Cerebellar cortex (tissue), 1 donor: ENCODE results near the gene ATF7IP2.
A peak's percentile ranks its signal among the peaks of the same experiment; 100 is the strongest.
"Not testable (repeated sequence)": the region's sequence is repeated elsewhere in the genome, so short reads cannot be mapped to it uniquely, and the experiment has no call there.

Experiments
- DNase-seq: peaks from one replicate; pipeline ENCODE4 v3.0.0-alpha.2; 2015; ENCODE audit warnings: low spot score

The ATF7IP2 gene, protein sequence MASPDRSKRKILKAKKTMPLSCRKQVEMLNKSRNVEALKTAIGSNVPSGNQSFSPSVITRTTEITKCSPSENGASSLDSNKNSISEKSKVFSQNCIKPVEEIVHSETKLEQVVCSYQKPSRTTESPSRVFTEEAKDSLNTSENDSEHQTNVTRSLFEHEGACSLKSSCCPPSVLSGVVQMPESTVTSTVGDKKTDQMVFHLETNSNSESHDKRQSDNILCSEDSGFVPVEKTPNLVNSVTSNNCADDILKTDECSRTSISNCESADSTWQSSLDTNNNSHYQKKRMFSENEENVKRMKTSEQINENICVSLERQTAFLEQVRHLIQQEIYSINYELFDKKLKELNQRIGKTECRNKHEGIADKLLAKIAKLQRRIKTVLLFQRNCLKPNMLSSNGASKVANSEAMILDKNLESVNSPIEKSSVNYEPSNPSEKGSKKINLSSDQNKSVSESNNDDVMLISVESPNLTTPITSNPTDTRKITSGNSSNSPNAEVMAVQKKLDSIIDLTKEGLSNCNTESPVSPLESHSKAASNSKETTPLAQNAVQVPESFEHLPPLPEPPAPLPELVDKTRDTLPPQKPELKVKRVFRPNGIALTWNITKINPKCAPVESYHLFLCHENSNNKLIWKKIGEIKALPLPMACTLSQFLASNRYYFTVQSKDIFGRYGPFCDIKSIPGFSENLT

DNA sequence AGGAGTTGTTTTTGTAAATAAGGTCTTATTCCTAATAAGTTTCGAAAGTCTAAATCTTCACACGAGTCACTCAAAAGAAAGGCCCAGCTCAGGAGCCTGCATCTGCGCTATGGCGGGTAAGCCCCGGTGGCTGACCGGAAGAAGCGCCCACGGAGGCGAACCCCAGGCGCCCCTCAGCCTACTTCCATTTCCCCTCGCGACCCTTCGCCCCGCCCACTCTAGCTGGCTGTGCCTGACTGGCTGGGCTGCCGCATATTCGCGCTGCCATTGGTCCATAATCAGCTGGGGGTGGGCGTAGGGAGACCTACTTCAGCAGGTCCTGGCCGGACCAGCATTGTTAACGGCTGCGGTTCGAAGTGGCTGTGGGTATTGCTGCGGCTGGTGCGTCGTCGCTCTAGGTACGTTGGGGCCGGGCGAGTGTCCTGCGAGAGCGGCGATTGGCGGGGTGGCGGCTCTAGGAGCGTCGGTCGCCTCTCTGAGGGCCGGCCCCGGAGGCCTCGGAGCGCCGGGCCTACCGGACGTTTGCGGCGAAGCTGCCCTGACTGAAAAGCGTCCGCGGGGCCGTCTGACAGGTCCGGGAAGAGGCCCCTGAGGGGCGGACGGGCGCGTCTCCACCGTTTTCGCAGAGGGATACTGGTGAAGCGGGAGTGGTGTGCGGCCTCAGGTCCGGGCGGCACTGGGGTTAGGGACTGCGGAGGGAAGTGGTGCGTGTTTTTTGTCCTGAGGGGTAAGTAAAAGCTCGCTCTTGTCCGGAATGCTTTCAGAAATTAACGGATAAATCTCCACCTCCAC lies at the start of gene ATF7IP2:
Gene ATF7IP2 (plus strand): TSS at position 337 of the 792 bp plus-strand sequence. CDS start 44,560 bp downstream, outside the sequence.
- DNase-seq = peak; percentile 88

DNA sequence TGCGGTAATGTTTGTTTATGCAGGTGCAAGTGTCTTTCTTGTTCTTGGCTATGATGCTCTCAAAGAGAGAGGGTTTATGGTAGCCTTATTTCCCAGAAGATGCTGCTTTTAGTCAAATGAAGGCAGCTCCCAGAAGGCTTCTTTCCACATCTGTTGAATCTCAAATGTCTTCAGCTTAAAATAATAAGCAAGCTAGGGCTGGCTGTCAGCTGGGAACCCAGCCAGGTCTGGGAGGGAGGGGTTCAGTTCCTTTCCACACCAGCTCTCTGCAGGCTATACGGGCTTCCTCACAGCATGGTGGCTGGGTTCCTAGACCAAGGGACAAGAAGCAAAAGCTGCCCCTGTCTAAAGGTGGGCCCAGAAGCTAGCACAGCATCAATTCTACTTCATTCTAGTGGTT lies 47.4 kb upstream of the ATF7IP2 start:
- no peak for DNase-seq

DNA sequence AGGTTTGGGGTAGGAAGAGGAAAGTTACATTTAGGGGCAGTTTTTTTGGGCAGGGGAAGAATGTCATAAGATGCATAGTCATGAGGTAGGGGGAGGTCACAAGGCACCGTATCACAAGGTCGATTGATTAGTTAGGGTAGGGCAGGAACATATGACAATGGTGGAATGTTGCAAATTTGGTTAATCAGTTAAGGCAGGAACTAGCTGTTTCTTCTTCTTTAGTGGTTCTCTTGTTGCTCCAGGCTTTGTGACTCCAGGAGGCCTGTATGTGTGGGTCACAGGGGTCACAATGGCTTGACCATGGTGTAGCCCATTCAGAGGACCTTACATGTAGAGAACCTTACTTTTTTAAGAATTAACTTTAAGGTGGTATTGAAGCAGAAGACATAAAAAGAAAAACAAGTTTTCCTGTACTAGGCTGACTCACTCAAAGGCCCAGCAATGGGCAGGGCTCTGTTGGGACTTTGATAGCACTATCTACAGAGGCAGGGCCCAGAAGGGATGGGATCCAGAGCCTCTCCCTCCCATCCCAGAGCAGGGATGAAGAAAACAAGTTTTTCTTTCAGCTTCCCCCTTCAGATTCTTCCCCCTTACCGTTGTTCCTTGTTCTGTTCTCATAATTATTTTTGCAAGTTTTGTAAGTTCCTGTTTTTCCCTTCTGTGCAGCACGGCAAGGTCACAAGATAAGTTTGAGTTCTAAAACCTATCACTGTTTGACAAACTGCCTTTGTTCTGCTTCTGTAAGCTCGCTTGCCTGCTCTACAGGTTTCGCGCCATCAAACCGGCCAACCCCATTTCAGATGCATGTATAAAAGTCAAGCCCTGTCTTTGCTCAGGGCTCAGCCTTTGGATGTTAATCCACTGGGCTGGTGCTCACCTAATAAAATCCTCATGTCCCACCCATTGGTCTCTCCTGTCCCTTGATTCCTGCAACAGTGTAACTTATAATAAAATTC lies 45.8 kb upstream of the ATF7IP2 start:
- no peak for DNase-seq

DNA sequence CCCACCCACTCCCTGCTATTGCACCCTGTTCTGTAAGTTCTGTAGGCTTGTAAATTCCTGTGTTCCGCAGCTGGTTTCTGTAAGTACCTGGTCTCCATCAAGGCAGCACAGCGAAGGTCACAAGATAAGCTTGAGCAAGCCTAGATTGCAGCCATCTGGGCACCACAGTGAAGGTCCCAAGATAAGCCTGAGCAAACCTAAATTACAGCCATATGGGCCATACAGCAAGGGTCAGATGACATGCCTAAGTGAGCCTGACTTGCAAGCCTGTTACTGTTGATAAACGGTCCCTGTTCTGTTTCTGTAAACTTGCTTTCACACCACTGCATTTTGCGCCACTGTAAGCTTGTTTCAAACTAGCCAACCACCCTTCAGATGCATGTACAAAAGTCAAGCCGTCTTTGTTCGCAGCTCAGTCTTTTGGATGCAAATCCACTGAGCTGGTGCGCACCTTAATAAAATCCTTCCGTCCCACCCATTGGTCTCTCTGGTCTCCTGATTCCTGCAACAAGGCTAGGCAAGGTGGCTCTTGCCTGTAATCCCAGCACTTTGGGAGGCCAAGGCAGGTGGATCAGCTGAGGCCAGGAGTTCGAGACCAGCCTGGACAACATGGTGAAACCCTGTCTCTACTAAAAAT lies 42.6 kb upstream of the ATF7IP2 start:
- DNase-seq = no peak

DNA sequence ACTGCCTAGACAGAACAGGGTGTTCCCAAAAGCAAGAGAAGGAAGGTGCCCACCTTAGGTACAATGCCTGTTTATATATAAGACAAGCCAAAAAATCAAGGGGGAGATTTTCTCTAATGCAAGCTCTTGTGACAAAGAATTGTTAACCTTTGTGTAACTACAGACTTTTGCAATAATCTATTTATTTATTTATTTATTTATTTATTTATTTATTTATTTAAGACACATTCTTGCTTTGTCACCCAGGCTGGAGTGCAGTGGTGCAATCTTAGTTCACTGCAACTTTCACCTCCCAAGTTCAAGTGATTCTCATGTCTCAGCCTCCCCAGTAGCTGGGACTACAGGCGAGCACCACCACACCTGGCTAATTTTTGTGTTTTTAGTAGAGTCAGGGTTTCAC lies 41.2 kb upstream of the ATF7IP2 start:
- DNase-seq = not testable (repeated sequence)

DNA sequence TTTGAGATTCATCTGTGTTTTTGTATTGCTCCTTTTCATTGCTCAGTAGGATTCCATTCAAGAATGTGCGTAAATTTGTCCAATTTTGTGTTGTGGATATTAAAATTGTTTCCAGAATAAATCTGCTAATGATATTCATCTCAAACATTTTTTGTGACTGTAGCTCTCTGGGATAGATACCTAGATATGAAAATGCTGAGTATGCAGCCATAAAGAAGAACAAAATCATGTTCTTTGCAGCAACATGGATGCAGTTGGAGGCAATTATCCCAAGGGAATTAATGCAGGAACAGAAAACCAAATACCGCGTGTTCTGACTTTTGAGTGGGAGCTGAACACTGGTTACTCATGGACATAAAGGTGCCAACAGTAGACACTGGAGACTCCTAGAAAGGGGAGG lies 40.2 kb upstream of the ATF7IP2 start:
- no peak for DNase-seq

DNA sequence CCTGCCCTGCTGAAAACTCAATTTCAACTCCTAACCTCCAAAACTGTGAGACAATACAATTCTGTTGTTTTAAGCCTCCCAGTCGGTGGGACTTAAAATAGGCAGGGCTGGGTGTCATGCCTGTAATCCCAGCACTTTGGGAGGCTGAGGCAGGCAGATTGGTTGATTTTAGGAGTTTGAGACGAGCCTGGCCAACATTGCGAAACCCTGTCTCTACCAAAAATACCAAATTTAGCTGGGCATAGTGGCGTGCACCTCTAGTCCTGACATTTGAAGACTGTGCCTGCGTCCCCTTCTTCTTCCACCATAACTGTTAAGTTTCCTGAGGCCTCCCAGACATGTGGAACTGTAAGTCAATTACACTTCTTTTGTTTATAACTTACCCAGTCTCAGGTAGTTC lies 36.0 kb upstream of the ATF7IP2 start:
- DNase-seq = no peak

DNA sequence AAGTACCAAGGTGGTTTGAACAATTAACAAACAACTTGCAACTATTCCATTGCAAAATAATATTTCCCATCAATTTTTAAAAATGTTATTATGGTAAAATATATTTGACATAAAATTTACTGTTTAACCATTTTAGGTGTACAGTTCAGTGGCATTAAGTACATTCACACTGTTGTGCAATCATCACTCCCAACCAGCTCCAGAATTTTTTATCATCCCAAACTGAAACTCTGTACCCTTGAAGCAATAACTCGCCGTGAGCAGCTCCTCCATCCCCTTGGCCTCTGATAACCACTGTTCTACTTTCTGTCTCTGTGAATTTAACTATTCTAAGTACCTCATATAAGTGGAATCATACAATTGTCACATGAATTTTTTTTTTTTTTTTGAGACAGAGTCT lies 33.6 kb upstream of the ATF7IP2 start:
- no peak for DNase-seq

DNA sequence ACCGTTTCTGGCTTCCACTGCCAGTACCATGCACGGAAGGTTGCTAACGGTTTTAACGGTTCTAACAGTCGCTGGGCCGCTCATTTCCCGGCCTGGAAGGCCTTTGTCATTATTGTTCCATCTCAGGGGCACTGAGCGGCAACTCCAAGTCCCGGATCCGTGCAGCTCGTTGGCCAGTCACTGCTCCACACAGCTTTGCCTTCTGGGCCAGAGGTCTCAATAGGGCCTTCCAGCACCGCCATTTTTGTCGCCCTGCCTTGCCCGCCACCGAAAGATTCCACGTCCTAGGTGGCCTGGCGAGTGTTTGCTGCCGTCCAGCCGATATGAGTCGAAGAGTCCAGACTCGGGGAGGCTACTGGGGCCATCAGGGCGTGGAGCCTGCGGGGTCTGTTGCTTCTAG lies 30.3 kb upstream of the ATF7IP2 start:
- no peak for DNase-seq

DNA sequence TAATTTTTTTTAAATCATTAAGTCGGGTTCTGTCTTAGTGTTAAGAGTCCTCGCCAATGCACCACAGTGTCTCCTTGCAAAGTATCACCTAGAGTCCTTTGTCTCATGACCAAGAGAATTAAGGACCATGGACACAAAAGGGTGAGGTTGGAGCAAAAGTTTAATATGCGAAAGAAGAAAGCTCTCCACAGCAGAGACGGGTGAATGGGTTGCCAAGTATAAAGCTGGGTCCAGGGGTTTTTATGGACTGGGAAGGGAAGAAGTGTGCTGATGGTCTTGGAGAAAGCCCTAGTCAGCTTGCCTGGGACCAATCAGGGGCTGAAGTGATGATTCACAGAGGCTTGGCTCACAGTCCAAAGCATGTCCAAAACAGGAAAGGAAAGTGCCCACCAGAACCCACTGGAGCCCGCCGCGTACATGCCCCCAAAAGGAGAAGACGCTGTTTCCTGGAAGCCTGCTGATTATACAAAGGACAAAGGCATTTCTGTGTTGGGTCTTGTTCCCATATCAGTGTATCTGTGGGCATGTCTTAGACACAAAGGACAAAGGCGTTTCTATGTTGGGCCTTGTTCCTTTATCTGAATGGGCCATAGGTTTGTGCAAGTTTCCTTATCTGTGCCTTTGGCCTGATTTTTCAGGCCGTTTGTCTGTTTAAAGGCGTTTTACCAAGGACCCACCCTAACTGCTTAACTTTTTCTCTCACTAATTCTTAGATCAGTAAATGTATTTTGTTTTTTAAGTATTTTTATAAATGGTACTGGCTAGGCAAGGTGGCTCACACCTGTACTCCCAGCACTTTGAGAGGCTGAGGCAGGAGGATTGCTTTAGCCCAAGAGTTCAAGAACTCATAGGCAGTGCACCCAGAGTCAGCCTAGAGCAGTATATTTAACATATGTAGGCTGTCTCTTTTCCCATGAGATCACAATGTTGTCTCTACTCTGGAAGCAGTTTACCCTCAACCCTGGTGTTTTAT lies 28.7 kb upstream of the ATF7IP2 start:
- no peak for DNase-seq

DNA sequence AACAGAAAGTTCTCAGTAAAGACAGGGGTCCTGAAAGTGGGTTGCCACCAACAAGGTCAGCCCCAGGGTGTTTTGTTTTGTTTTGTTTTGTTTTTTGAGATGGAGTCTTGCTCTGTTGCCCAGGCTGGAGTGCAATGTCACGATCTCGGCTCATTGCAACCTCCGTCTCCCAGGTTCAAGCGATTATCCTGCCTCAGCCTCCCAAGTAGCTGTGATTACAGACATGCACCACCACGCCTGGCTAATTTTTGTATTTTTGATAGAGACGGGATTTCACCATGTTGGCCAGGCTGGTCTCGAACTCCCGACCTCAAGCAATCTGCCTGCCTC lies 24.1 kb upstream of the ATF7IP2 start:
- not testable (repeated sequence) for DNase-seq

DNA sequence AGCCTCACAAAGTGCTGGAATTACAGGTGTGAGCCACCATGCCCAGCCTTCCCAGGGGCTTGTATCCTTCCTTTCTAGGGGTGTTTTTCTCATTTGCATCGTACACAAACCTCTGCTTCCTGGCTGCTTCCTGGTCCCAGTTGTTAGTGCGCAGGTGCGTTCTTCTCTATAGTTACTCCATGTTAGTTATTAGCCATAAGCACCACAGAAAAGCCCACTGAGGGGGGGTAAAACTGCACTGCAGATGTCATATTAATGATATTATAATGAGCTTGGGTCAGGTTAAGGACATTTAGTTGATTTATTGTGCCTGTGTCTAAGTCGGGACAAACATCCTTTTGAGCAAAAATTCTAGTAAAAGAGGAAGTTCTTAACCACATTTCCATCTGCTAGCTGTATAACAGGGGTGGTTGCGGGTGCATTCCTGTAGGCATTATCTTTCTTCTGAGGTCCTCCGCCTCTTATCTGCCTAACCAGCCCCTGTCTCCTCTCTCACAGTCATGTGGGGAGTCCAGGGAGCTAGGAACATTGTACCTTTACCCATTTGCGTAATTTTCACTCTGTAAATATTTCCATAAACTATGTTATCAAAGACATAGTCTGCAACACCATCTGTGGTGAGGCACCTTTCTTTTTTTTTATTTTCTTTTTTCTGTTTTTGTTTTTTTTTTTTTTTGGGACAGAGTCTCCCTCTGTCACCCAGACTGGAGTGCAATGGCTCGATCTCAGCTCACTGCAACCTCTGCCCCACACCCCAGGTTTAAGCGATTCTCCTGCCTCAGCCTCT lies 23.6 kb upstream of the ATF7IP2 start:
- no peak for DNase-seq

DNA sequence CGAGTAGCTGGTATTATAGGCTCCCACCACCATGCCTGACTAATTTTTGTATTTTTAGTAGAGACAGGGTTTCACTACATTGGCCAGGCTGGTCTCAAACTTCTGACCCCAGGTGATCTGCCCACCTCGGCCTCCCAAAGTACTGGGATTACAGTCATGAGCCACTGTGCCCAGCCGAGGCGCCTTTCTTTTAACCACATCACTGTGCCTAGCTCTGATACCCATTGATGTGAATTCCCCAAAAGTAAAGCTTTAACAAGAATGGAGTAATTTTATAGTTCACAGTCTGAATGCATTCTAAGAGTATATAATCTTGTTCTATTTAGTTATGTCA lies 23.0 kb upstream of the ATF7IP2 start:
- not testable (repeated sequence) for DNase-seq

DNA sequence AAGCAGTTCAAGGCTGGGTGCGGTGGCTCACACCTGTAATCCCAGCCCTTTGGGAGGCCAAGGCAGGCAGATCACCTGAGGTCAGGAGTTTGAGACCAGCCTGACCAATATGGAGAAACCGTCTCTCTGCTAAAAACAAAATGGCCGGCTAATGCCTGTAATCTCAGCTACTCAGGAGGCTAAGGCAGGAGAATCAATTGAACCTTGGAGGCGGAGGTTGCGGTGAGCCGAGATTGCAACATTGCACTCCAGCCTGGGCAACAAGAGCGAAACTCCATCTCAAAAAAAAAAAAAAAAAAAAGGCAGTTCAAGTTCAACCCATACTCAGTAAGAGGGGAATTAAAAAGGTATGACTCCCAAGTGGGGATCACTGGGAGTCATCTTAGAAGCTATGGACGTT lies 19.2 kb upstream of the ATF7IP2 start:
- DNase-seq = not testable (repeated sequence)

DNA sequence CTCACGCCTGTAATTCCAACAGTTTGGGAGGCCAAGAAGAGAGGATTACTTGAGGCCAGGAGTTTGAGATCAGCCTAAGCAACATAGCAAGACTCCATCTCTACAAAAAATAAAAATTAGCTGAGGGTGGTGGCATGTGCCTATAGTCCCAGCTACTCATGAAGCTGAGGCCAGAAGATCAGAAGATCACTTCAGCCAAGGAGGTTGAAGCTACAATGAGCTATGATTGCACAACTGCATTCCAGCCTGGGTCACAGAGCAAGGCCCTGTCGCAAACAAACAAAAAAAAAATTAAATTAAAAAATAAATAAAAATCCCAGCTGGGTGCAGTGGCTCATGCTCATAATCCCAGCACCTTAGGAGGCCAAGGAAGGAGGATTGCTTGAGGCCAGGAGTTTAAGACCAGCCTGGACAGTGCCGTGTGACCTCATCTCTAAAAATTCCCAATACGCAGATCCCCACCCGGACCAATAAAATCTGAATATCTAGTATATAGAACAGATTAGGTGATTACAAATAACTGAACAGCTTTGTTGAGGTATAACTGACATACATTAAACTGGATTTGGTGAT lies 18.2 kb upstream of the ATF7IP2 start:
- DNase-seq = no peak

DNA sequence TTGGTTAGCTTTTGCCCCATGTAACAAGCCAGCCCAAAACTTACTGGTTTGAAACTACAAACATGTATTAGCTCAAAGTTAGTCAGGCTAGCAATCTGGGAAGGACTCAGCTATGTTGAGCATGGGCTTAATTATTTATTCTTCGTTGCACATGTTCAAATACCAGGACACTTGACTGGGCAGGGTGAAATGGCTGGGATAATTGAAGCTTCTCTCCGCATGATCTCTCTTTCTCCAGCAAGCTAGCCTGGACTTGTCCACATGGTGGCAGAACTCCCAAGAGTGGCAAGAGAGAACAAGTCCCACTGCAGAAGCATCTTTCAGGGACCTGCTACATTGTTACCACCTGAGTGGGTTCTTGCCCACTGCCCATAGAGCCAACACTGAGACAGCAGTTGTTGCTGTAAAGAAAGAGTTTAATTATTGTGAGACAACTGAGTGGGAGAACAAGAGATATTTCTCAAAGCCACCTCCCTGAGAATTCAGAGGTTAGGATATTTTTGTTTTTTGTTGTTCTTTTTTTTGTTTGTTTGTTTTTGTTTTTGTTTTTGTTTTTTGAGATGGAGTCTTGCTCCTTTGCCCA lies 16.8 kb upstream of the ATF7IP2 start:
- DNase-seq = peak; percentile 12

DNA sequence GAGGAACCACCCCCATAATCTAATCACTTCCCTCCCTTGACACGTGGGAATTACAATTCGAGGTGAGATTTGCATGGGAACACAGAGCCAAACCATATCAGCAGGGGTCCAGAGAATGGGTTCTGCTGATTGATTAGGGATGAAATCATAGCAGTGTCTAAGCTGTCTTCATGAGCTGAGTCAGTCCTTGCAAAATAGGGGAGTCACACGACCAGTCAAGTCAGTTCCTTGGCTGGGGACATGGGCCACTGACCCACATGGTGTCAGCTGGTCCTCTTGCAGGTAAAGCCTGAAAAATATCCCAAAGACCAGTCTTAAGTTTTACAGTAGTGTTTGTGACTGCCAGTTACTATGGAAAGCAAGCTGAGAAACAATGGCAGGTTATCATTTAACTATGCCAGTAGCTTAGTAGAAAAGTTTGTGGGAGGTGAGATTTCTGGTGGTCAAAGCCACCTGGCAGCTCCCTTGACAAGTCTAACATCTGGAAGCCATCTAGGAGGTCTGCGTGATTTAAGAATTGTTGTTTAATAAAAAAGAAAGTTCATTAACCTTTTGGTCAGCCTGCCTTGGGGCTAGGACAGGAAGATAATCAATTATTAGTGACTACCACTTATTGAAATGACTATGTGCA lies 15.7 kb upstream of the ATF7IP2 start:
- no peak for DNase-seq

DNA sequence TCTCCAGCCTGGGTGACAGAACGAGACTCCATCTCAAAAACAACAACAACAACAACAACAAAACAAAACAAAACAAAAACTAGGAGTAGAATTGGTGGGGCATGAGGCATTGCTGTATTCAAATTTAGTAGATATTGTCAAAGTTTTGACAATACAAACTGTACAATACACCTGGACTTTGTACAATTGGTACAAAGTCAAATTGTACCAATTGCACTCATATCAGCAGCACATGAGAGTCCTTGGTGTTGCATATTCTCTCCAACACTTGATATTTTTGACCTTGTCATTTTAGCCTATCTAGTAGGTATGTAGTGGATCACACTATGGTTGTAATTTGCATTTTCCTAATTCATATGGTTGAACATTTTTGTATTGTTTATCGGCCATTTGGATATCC lies 14.3 kb upstream of the ATF7IP2 start:
- no peak for DNase-seq
